Adipose tissue (tissue), 3 donors: Measurements from ENCODE around the gene MGARP. TPM values are rescaled to one million over a fixed set of nuclear protein-coding genes. Genes with fewer than 3 reads are reported as not detected.

Source experiments
- H3K27ac ChIP-seq: one replicate; pipeline ENCODE4 v1.5.1; 2013; ENCODE audit warnings: low read depth, low read length
- WGBS, 3 donors: extraction: QIAGEN DNeasy Blood & Tissue Kit; methylation state at CpG; one replicate each; pipeline ENCODE4 v1.1.7; 2013; 5-methylcytosine and 5-hydroxymethylcytosine counted together
- polyA plus RNA-seq, 3 donors: library from polyadenylated mRNA; stranded (reverse); fragments of 200-250 nt; gene quantifications; one replicate each; pipeline ENCODE4 v1.2.3, GENCODE V29; 2013
- donor health status: healthy with polysubstance abuse.
- donor health status: Bipolar disorder and iron deficiency.
- donor health status: healthy.

Gene MGARP
- polyA plus RNA-seq, 3 donors, result 0.07 to 3.4 (median 0.48) TPM

- 4 to 6% (median 5%) methylated on average over 16 of the region's 16 CpGs for WGBS, 3 donors
- no peak overlapping the region for H3K27ac ChIP-seq
These were observed 20.5 kb upstream of the MGARP start for GRCh38 chr4:139300431-139301112.

GRCh38 chr4:139299536-139299935 is 19.5 kb upstream of the MGARP start:
- 32 to 84% (median 75%) methylated on average over 1 of the region's 1 CpG for WGBS, 3 donors
- no peak overlapping the region for H3K27ac ChIP-seq

DNA sequence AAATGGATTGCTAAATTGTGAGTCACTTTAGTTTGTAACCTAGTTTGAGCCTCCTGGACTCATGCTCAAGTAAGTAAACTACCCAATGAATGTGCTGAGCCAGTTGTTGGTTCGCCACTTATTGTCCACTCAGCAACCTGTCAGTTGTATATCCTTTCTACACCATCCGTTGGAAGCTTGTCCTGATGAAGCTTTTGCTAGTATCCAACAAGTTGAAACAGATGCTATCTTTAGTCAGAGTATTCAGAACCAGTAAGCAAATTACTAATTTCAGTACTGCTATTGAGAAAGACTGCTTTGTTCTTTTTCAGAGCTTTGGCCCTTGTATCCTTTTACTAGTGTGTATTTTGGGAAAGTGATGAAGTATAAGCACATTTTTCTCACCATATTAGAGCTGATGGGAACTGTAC is 17.0 kb upstream of the MGARP start:
- H3K27ac ChIP-seq, result no peak overlapping the region
- WGBS, 3 donors, result 90 to 96% (median 91%) methylated on average over 2 of the region's 2 CpGs

- WGBS, 3 donors, result 10 to 20% (median 16%) methylated on average over 6 of the region's 6 CpGs
- H3K27ac ChIP-seq, result no peak overlapping the region
These were observed 15.9 kb upstream of the MGARP start for GRCh38 chr4:139295942-139296299.

DNA sequence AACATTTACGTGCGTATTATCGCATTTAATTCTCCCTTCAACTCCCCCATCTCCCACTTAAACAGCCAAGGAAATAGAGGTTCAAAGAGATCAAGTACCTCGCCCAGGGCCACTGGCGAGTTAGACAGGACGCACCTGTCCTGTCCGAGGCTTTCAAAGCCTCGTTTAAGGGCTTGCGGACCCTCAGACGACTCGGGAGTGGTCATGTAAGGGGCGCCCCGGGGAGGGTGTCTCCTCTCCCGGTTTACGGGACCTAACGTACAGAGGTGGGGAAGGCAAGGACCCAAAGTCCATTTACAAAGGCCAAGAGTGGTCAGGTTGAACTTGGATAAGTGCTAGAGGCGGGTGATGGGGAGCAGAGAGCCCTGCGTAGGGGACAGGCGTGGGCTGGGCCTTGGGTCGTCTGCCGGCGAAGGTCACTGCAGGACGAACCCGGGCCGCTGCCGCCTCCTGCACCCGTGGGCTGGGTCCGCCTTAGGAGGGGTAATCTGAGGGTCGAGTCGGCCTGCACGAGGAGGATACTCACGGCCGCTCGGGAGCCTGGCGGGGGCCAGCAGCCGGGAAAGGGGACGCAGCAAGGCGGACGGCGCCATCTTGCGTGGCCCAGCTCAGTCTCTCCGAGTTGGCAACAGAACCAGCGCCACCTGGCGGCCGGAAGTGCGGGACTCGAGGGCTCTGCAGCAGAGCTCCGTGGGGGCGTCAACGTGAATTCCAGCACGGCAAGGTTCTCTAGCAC is 15.3 kb upstream of the MGARP start:
- peak overlapping the region; percentile 65 for H3K27ac ChIP-seq
- 0% methylated on average over 45 to 51 of the region's 51 CpGs for WGBS, 3 donors

DNA sequence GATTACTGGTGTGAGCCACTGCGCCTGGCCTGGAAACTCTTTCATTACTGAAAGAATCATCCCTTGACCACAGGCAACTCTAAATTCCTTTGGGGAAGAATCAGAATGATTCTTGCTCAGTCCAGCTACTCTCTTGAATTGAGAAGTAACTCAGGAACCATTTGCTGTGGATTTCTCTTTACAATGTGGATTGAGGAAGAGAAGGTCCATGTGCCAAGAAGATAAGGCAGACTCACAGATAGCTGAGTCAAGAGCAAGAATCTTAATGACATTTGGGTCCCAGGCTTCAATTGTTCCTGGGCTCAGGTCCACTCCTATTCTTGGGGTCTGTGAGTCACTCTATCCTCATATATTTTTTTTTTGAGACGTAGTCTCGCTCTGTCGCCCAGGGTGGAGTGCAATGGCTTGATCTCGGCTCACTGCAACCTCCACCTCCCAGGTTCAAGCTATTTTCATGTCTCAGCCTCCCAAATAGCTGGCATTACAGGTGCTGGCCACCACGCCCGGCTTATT is 6.2 kb upstream of the MGARP start:
- H3K27ac ChIP-seq, result no peak overlapping the region
- 96 to 99% (median 99%) methylated on average over 7 of the region's 7 CpGs for WGBS, 3 donors

GRCh38 chr4:139282721-139283075 is 2.7 kb upstream of the MGARP start:
- H3K27ac ChIP-seq, result no peak overlapping the region

- WGBS, 3 donors, result 65 to 85% (median 75%) methylated on average over 7 of the region's 7 CpGs
- H3K27ac ChIP-seq, result no peak overlapping the region
These were observed 2.2 kb upstream of the MGARP start for GRCh38 chr4:139282065-139282720.

GRCh38 chr4:139278912-139279759 is 889 bp downstream of the MGARP start:
- 14 to 27% (median 19%) methylated on average over 40 of the region's 40 CpGs for WGBS, 3 donors
- H3K27ac ChIP-seq, result no peak overlapping the region

- 52 to 72% (median 72%) methylated on average over 16 of the region's 16 CpGs for WGBS, 3 donors
- no peak overlapping the region for H3K27ac ChIP-seq
These were observed 1.5 kb downstream of the MGARP start for GRCh38 chr4:139278485-139278884.

DNA sequence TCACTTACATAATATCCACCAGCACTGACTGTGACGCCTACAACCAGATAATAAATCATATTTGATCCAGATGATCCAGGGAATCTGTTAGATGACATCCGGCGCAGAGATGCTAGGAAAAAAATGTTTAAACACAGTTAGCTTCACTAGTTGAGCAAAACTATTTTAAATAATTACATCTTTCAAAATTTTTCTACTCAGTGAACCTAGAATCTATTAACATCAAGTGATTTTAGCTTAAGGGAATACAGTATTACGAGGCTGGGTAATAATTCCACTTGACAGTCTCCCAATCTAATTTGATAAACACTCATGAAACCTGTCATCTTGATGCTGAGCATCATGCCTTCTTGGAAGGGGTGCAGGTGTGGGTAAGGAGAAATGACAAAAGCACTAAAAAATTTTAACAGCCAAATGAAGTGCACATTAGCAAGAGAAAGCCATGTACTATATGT is 4.7 kb downstream of the MGARP start:
- WGBS, 3 donors, result 91 to 93% (median 92%) methylated on average over 4 of the region's 4 CpGs
- no peak overlapping the region for H3K27ac ChIP-seq

GRCh38 chr4:139274790-139275189 is 5.2 kb downstream of the MGARP start:
- WGBS, 3 donors, result 88 to 100% (median 94%) methylated on average over 1 of the region's 1 CpG
- no peak overlapping the region for H3K27ac ChIP-seq

- no peak overlapping the region for H3K27ac ChIP-seq
- WGBS, 3 donors, result 86 to 92% (median 89%) methylated on average over 1 of the region's 1 CpG
These were observed 6.2 kb downstream of the MGARP start for GRCh38 chr4:139273835-139274234.

GRCh38 chr4:139267301-139267700 is 12.7 kb downstream of the MGARP start:
- H3K27ac ChIP-seq, result no peak overlapping the region
- WGBS, 3 donors, result 95 to 100% (median 97%) methylated on average over 1 of the region's 1 CpG

DNA sequence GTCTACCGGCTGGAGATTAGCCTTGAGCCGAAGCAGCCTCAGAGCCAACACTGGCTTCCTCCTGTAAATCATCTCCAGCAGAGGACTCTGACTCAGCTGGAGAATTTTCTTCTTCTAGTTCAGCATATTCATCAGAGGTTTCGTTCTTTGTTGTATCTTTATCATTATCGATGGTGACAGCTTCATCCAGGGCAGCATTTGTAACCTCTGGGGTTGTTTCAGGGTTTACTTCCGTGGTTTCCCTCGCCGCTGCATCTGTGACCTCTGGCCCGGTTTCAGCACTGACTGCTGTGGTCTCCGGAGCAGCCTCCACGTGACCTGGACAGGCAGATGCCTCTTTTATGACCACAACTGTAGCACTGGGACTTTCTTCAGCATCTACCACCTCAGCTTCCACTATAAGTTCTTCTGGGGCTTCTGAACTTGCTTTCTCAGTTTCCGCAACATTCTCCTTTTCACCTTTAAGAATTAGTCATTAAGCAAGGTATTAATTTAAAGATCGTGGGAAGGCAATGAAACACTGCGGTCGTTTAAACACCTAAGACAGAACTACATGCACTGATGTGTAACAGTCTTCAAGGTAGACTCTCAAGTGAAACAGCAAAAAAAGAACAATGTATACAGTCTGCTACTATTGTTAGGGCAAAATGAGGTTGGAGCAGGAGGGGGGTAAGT is 13.3 kb downstream of the MGARP start:
- no peak overlapping the region for H3K27ac ChIP-seq
- 16 to 17% (median 16%) methylated on average over 14 of the region's 14 CpGs for WGBS, 3 donors

GRCh38 chr4:139266208-139266582 is 13.8 kb downstream of the MGARP start:
- WGBS, 3 donors, result 0 to 4% (median 1%) methylated on average over 1 of the region's 1 CpG
- H3K27ac ChIP-seq, result no peak overlapping the region

DNA sequence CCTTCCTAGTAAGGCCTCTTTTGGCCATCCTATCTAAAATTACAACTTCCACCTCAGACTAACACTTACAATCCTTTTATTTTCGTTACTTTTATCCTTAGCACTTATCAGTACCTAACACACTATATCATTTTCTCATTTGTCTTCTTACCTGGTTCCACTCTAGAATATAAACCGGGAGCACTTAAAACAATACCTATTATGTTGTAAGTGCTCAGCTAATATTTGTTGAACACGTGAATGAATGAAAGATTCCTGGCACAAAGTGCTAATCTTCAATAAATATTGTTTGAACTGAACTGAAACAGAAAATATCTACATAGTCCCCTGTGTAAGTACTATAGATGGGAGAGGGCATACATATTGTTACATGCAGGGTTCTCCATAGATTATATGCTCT is 14.4 kb downstream of the MGARP start:
- 20 to 60% (median 57%) methylated on average over 3 of the region's 3 CpGs for WGBS, 3 donors
- H3K27ac ChIP-seq, result no peak overlapping the region

DNA sequence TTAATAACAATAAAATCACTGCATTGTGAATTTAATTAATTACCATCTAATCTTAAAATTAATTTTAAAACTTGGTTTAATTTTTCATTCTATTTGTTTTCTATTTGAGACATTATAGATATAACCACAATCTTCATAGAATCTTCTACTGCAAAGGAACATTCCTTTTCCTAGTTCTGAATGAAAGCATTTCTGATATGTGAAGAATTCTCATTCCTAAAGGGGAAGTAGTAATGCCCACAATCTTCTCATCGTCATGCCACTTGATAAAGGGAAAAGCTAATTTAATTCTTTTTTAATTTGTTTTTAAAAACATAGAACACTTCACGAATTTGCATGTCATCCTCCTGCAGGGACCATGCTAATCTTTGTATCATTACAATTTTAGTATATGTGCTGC is 23.7 kb downstream of the MGARP start:
- 56 to 62% (median 58%) methylated on average over 2 of the region's 2 CpGs for WGBS, 3 donors

More for the DNA sequence above, 23.7 kb downstream of the MGARP start:
- no peak overlapping the region for H3K27ac ChIP-seq
